Thyroid gland (tissue), 4 donors: ENCODE measurements around the gene MYADML2.

Experiments
- POLR2A ChIP-seq, 2 donors: fragments of 450-650 bp; IDR thresholded peaks; one replicate each; pipeline ENCODE4 v1.6.1; 2017; ENCODE audit warnings: antibody characterized with exemption in 2 of 2, mild to moderate bottlenecking in 2 of 2, moderate library complexity in 1 of 2
- TF ChIP-seq, protein P1 (sequence below), 6 experiments: fragments of 200-600 bp in 3 of 6; fragments of 450-650 bp in 3 of 6; sonication (generic) in 3 of 6; IDR thresholded peaks; one replicate each; pipeline ENCODE4 v1.5.1; 2016 to 2019; ENCODE audit warnings: antibody characterized with exemption in 6 of 6, mild to moderate bottlenecking in 2 of 6, inconsistent platforms in 1 of 6, moderate library complexity in 1 of 6

DNA sequence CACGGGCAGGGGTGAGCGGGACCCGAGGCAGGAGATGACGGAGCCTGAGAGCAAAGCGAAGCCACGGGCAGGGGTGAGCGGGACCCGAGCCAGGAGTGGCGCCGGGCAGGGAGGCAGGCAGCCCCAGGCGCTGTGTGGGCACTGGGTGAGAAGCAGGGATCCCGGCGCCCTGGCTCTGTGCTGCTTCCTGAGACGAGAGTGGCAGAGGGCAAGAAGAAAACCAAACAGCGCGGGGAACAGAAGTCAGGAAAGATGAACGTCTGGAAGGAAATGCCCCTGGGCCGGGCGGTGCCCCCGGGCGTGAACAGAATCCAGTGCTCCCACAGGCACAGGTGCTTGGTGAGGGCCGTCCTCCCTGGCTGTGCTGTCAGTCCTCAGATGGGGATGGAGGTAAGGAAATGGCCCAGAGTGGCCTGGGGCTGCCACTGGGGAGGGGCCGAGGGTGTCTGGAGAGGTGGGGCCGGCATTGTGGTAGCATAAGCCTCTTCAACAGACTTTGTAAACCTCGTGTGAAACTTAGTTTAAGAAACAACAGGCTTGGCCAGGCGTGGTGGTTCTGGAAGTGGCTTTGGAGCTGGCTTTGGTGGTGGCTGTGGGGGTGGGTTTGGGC lies 40.2 kb upstream of the MYADML2 start:
- TF ChIP-seq, protein P1, sequence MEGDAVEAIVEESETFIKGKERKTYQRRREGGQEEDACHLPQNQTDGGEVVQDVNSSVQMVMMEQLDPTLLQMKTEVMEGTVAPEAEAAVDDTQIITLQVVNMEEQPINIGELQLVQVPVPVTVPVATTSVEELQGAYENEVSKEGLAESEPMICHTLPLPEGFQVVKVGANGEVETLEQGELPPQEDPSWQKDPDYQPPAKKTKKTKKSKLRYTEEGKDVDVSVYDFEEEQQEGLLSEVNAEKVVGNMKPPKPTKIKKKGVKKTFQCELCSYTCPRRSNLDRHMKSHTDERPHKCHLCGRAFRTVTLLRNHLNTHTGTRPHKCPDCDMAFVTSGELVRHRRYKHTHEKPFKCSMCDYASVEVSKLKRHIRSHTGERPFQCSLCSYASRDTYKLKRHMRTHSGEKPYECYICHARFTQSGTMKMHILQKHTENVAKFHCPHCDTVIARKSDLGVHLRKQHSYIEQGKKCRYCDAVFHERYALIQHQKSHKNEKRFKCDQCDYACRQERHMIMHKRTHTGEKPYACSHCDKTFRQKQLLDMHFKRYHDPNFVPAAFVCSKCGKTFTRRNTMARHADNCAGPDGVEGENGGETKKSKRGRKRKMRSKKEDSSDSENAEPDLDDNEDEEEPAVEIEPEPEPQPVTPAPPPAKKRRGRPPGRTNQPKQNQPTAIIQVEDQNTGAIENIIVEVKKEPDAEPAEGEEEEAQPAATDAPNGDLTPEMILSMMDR (IDR thresholded peaks at IDR 0.05), result no peak
- TF ChIP-seq POLR2A (IDR thresholded peaks at IDR 0.05), result no peak
